LNCaP clone FGC (cell line): ENCODE measurements around the gene ARHGAP24.

Source experiments
- DNase-seq: peaks from one replicate; pipeline ENCODE4 v3.0.0-alpha.2; 2011; ENCODE audit warnings: low read depth
- H3K4me3 ChIP-seq: 2 replicates; pipeline ENCODE4 v1.5.1; 2011; ENCODE audit warnings: mild to moderate bottlenecking, low read depth, low read length, control low read depth
- CTCF ChIP-seq: IDR thresholded peaks from 2 replicates; pipeline ENCODE4 v1.5.1; 2012; ENCODE audit warnings: mild to moderate bottlenecking; ENCODE audit not compliant: control insufficient read depth, insufficient read depth; ENCODE audit errors: extremely low read depth

The ARHGAP24 gene

GRCh38 chr4:85938902-85939301 is 464.0 kb downstream of the ARHGAP24 start:
- no peak for TF ChIP-seq CTCF
- H3K4me3 ChIP-seq = no peak overlapping the region
- DNase-seq = no peak

- no peak for TF ChIP-seq CTCF
- H3K4me3 ChIP-seq = no peak overlapping the region
- no peak for DNase-seq
These were observed 464.6 kb downstream of the ARHGAP24 start for GRCh38 chr4:85939595-85939994.

GRCh38 chr4:85940151-85940550 is 465.2 kb downstream of the ARHGAP24 start:
- no peak overlapping the region for H3K4me3 ChIP-seq
- no peak for TF ChIP-seq CTCF
- DNase-seq = no peak

GRCh38 chr4:85942107-85942506 is 467.2 kb downstream of the ARHGAP24 start:
- no peak for TF ChIP-seq CTCF
- no peak overlapping the region for H3K4me3 ChIP-seq
- no peak for DNase-seq

- H3K4me3 ChIP-seq = no peak overlapping the region
- TF ChIP-seq CTCF = no peak
- DNase-seq = no peak
These were observed 471.9 kb downstream of the ARHGAP24 start for GRCh38 chr4:85946821-85947220.

- no peak for DNase-seq
- TF ChIP-seq CTCF = no peak
These were observed 476.1 kb downstream of the ARHGAP24 start for GRCh38 chr4:85951099-85951498.

GRCh38 chr4:85952528-85952927 is 477.6 kb downstream of the ARHGAP24 start:
- no peak for TF ChIP-seq CTCF
- no peak for DNase-seq
- H3K4me3 ChIP-seq = no peak overlapping the region

More at GRCh38 chr4:85951099-85951498, 476.1 kb downstream of the ARHGAP24 start:
- H3K4me3 ChIP-seq = no peak overlapping the region
